Measurements from ENCODE around the gene PCSK4. TPM values are rescaled to one million over a fixed set of nuclear protein-coding genes. Genes with fewer than 3 reads are reported as not detected.

Gene PCSK4
- polyA plus RNA-seq, 1 of the 3 experiments (the other 2 are of a cell fraction) = 6.6 TPM

- TF ChIP-seq TCF12 (IDR thresholded peaks at IDR 0.05) (no peak), GABPA (IDR thresholded peaks at IDR 0.05; ENCODE audit: low read depth) (no peak), NRF1 (IDR thresholded peaks at IDR 0.05; ENCODE audit: low read depth, low read length) (no peak)
These were observed 1.7 kb upstream of the PCSK4 start (continued) for GRCh38 chr19:1491849-1492170.

- Histone ChIP-seq H3K27ac (ENCODE audit: low read depth in 2 of 2, low read length in 1 of 2) (peak within 1 kb of the TSS; percentile 61 to 91; a peak in 3 of 4 replicates), H3K9me2 (no peaks in the 10 kb centered on the region), H4K20me1 (ENCODE audit: insufficient read depth) (no peaks in the 10 kb centered on the region), H3K9ac (peak within 1 kb of the TSS; percentile 70), H3K4me3 (ENCODE audit: low read depth in 2 of 2, low read length in 1 of 2) (peak within 1 kb of the TSS; percentile 66 to 69), H3F3A (replicated peaks; ENCODE audit: insufficient read depth) (no peaks in the 10 kb centered on the region), H3K9me3 (no peaks in the 10 kb centered on the region), H3K79me2 (ENCODE audit: insufficient read depth) (no peaks in the 10 kb centered on the region), H3K4me2 (peak within 1 kb of the TSS; percentile 93), H3K27me3 (ENCODE audit: insufficient read depth) (no peaks in the 10 kb centered on the region), H3K4me1 (ENCODE audit: control insufficient read depth in 1 of 2, insufficient read depth in 2 of 2, low read depth in 1 of 2, low read length in 1 of 2) (peaks cover 5 to 18% of the 10 kb centered on the region in 2 experiments; a peak in 2 of 4 replicates), H3K36me3 (replicated peaks in 1 of 2; ENCODE audit: control insufficient read depth in 1 of 2, insufficient read depth in 2 of 2, low read length in 1 of 2) (no peaks in the 10 kb centered on the region), H2AFZ (ENCODE audit: low read depth) (peak within 1 kb of the TSS; percentile 99)
- TF ChIP-seq POLR2AphosphoS5 (IDR thresholded peaks at IDR 0.05; ENCODE audit: low read depth, low read length) (peak; percentile 52), NRF1 (IDR thresholded peaks at IDR 0.05; ENCODE audit: low read depth, low read length) (peak; percentile 55), USF1 (IDR thresholded peaks at IDR 0.05; ENCODE audit: borderline replicate concordance, low read depth) (no peak), RFX5 (IDR thresholded peaks at IDR 0.05; ENCODE audit: low read length) (no peak), MAX (IDR thresholded peaks at IDR 0.05; ENCODE audit: low read depth) (peak; percentile 83; the same call in 1 of the 2 replicates), MXI1 (IDR thresholded peaks at IDR 0.05; ENCODE audit: low read depth, low read length) (peak; percentile 34; the same call in 1 of the 2 replicates)
- 2% methylated on average over 13 of the region's 73 CpGs for WGBS (ENCODE audit: low lambda C conversion rate)
- POLR2A ChIA-PET = interaction anchor here (0.9 to 1.4 kb wide), 2 partner anchors 20 to 35 kb away, joined by 3 to 5 read pairs; no protein-coding TSS in a partner anchor
- CTCF ChIA-PET = interaction anchor here (0.5 to 3.7 kb wide), 7 partner anchors 12 to 248 kb away, joined by 3 to 23 read pairs (median 3); partner anchors contain the start of gene PLK5
- peak; percentile 48 for DNase-seq
These were observed 1.1 kb upstream of the PCSK4 start, which contains the start of gene REEP6 for GRCh38 chr19:1491114-1491848. REEP6 (plus strand) TSS chr19:1491181; CDS start chr19:1491270, 89 bp downstream.

GRCh38 chr19:1489463-1490310 is 463 bp downstream of the PCSK4 start:
- WGBS (ENCODE audit: low lambda C conversion rate) = 34% methylated on average over 20 of the region's 37 CpGs
- CTCF ChIA-PET = interaction anchor here (2.0 kb wide), 1 partner anchor 44 kb away, joined by 4 read pairs; no protein-coding TSS in a partner anchor
- H3K9me3 ChIP-seq = no peaks in the 10 kb centered on the region
- no peaks in the 10 kb centered on the region for H3F3A ChIP-seq (replicated peaks; ENCODE audit: insufficient read depth)
- H3K27me3 ChIP-seq (ENCODE audit: insufficient read depth) = no peaks in the 10 kb centered on the region
- H3K4me3 ChIP-seq (ENCODE audit: low read depth in 2 of 2, low read length in 1 of 2) = peak overlapping the region; percentile 66 to 69
- POLR2A ChIA-PET = no interaction called here
- peak; percentile 25 for DNase-seq
- H3K27ac ChIP-seq (ENCODE audit: low read depth in 2 of 2, low read length in 1 of 2) = peak overlapping the region; percentile 61 to 91; a peak in 2 of 4 replicates
- peak overlapping the region; percentile 93 for H3K4me2 ChIP-seq
- H3K4me1 ChIP-seq (ENCODE audit: control insufficient read depth in 1 of 2, insufficient read depth in 2 of 2, low read depth in 1 of 2, low read length in 1 of 2) = peaks cover 5 to 18% of the 10 kb centered on the region in 2 experiments; a peak in 2 of 4 replicates
- no peaks in the 10 kb centered on the region for H4K20me1 ChIP-seq (ENCODE audit: insufficient read depth)
- H3K79me2 ChIP-seq (ENCODE audit: insufficient read depth) = no peaks in the 10 kb centered on the region
- no peaks in the 10 kb centered on the region for H3K9me2 ChIP-seq
- H3K36me3 ChIP-seq (replicated peaks in 1 of 2; ENCODE audit: control insufficient read depth in 1 of 2, insufficient read depth in 2 of 2, low read length in 1 of 2) = no peaks in the 10 kb centered on the region
- peak overlapping the region; percentile 99 for H2AFZ ChIP-seq (ENCODE audit: low read depth)
- peak overlapping the region; percentile 70 for H3K9ac ChIP-seq
- TF ChIP-seq MXI1 (IDR thresholded peaks at IDR 0.05; ENCODE audit: low read depth, low read length) (no peak), USF1 (IDR thresholded peaks at IDR 0.05; ENCODE audit: borderline replicate concordance, low read depth) (no peak), SMC3 (IDR thresholded peaks at IDR 0.05; ENCODE audit: low read depth, low read length) (no peak), ZBTB33 (IDR thresholded peaks at IDR 0.05; ENCODE audit: borderline replicate concordance, low read depth) (no peak), MAX (IDR thresholded peaks at IDR 0.05; ENCODE audit: low read depth) (no peak), GABPA (IDR thresholded peaks at IDR 0.05; ENCODE audit: low read depth) (no peak), EZH2phosphoT487 (IDR thresholded peaks at IDR 0.05; ENCODE audit: borderline replicate concordance, low read depth) (no peak), JUND (IDR thresholded peaks at IDR 0.05) (no peak), FOXM1 (IDR thresholded peaks at IDR 0.05; ENCODE audit: low read depth) (no peak), EP300 (IDR thresholded peaks at IDR 0.05; ENCODE audit: borderline replicate concordance in 1 of 2, low read depth in 1 of 2, low read length in 1 of 2) (no peak), CHD2 (IDR thresholded peaks at IDR 0.05; ENCODE audit: low read length, partially characterized antibody) (no peak), ELF1 (IDR thresholded peaks at IDR 0.05) (no peak)

Data from SK-N-SH (cell line).